NB4 (cell line): ENCODE results near the gene UMPS.

Experiments
- MYC ChIP-seq: IDR thresholded peaks from 2 replicates; pipeline ENCODE4 v1.6.1; 2011; ENCODE audit warnings: low read depth, low read length
- POLR2A ChIP-seq: IDR thresholded peaks from 2 replicates; pipeline ENCODE4 v1.6.1; 2011; ENCODE audit warnings: mild to moderate bottlenecking; ENCODE audit not compliant: insufficient read length; ENCODE audit errors: extremely low read depth
- TF ChIP-seq, protein P1 (sequence below): IDR thresholded peaks from one replicate; pipeline ENCODE4 v1.5.1; 2012; ENCODE audit warnings: low read depth, low read length
- TF ChIP-seq, protein P2 (sequence below): IDR thresholded peaks from 2 replicates; pipeline ENCODE4 v1.6.1; 2011; ENCODE audit warnings: low read depth, low read length

DNA sequence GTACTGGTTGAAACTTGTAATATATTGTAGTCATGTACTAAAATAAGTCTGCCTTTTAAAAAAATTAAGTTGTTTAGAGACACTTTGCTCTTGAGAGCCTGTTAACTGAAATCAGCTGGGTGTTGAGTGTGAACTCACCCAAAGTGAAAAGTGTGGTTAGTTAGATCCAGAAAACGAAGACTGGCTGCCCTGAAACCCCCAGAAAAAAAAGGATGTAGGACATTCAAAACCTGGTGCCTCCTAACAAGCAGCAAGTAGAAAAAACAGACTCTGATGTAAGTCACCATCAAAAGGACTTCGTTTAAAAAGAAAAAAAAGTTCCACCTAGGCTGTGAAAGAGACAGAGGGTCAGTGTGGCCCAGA is 40.8 kb downstream of the UMPS start:
- TF ChIP-seq, protein P1, sequence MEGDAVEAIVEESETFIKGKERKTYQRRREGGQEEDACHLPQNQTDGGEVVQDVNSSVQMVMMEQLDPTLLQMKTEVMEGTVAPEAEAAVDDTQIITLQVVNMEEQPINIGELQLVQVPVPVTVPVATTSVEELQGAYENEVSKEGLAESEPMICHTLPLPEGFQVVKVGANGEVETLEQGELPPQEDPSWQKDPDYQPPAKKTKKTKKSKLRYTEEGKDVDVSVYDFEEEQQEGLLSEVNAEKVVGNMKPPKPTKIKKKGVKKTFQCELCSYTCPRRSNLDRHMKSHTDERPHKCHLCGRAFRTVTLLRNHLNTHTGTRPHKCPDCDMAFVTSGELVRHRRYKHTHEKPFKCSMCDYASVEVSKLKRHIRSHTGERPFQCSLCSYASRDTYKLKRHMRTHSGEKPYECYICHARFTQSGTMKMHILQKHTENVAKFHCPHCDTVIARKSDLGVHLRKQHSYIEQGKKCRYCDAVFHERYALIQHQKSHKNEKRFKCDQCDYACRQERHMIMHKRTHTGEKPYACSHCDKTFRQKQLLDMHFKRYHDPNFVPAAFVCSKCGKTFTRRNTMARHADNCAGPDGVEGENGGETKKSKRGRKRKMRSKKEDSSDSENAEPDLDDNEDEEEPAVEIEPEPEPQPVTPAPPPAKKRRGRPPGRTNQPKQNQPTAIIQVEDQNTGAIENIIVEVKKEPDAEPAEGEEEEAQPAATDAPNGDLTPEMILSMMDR, result no peak
- TF ChIP-seq MYC (no peak), POLR2A (no peak)
- TF ChIP-seq, protein P2, sequence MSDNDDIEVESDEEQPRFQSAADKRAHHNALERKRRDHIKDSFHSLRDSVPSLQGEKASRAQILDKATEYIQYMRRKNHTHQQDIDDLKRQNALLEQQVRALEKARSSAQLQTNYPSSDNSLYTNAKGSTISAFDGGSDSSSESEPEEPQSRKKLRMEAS, result no peak
